ENCODE results near the gene PLEKHA1. TPM values are rescaled to one million over a fixed set of nuclear protein-coding genes. Genes with fewer than 3 reads are reported as not detected.

The PLEKHA1 gene
- total and polyA plus RNA-seq, 2 of the 13 experiments (the other 11 are each of a cell fraction or from before 2014, with no cell fraction given), result 32.2 to 53.3 TPM

DNA sequence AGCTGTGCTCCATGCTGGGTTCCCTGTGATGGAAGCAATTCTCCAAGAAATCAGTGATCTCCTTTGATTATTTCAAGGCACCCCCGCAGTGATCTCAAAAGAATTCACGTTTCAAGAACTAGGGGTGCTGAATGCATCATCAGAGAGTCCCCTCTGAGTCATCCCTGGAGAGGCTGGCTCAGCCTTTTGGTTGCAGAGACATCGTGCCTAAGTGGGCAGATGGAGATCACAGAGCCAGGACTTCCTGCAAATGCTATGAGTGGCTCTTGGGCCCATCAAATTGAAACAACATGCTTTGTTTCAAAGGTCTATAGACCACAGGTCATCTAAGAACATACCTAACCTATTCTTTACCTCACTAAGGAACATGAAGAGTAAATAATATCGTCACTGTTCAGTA, 41.5 kb upstream of the PLEKHA1 start:
- Histone ChIP-seq H3K79me2 (ENCODE audit: insufficient read depth, low read length) (peaks cover 8% of the 10 kb centered on the region), H4K20me1 (ENCODE audit: insufficient read depth, low read length) (no peaks in the 10 kb centered on the region), H3K4me3 (replicated peaks in 1 of 3; ENCODE audit: insufficient read depth in 1 of 3, low read depth in 2 of 3, low read length in 3 of 3) (peak overlapping the region in 1 of 3 experiments; percentile 3; a peak in 1 of 6 replicates), H3K27me3 (ENCODE audit: control insufficient read depth in 1 of 2, insufficient read depth in 2 of 2, low read length in 2 of 2) (no peaks in the 10 kb centered on the region), H3K27ac (ENCODE audit: extremely low read length, insufficient read depth, low read length) (peak overlapping the region; percentile 24), H3K9ac (ENCODE audit: insufficient read depth, low read depth, low read length) (peak overlapping the region; percentile 79; the same call in 1 of the 2 replicates), H2AFZ (ENCODE audit: low read length) (no peak overlapping the region), H3K4me2 (ENCODE audit: low read depth, low read length) (peak overlapping the region; percentile 89), H3K4me1 (ENCODE audit: insufficient read depth, low read length) (peaks cover 44% of the 10 kb centered on the region), H3K36me3 (replicated peaks in 1 of 2; ENCODE audit: control insufficient read depth in 1 of 2, insufficient read depth in 2 of 2, low read length in 2 of 2) (peaks cover 0 to 1% of the 10 kb centered on the region in 2 experiments; a peak in 1 of 5 replicates), H3K9me3 (ENCODE audit: low read length) (no peaks in the 10 kb centered on the region)
- TF ChIP-seq, protein P1, sequence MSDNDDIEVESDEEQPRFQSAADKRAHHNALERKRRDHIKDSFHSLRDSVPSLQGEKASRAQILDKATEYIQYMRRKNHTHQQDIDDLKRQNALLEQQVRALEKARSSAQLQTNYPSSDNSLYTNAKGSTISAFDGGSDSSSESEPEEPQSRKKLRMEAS (IDR thresholded peaks at IDR 0.05), result peak; percentile 46; the same call in 1 of the 2 replicates
- TF ChIP-seq ADNP (CRISPR knock-in tag; IDR thresholded peaks at IDR 0.05), result no peak
- peak; percentile 52; the same call in 1 of the 2 replicates for TF ChIP-seq FOSL2 (CRISPR knock-in tag; IDR thresholded peaks at IDR 0.05)
- peak; percentile 18; the same call in 1 of the 2 replicates for TF ChIP-seq ARID5B (CRISPR knock-in tag; IDR thresholded peaks at IDR 0.05)
- no peak for TF ChIP-seq HMG20A (CRISPR knock-in tag; IDR thresholded peaks at IDR 0.05; ENCODE audit: borderline replicate concordance)
- TF ChIP-seq CEBPG (CRISPR knock-in tag; IDR thresholded peaks at IDR 0.05), result no peak
- no peak for TF ChIP-seq MZF1 (CRISPR knock-in tag; IDR thresholded peaks at IDR 0.05; ENCODE audit: borderline replicate concordance)
- no peak for TF ChIP-seq ZFP36L2 (CRISPR knock-in tag; IDR thresholded peaks at IDR 0.05)
- no peak for TF ChIP-seq MED13 (CRISPR knock-in tag; IDR thresholded peaks at IDR 0.05)
- TF ChIP-seq SOX13 (IDR thresholded peaks at IDR 0.05), result no peak
- peak in 1 of 2 experiments; percentile 10; a peak in 1 of 4 replicates for TF ChIP-seq SOX13 (CRISPR knock-in tag; conservative IDR thresholded peaks at IDR 0.05 in 1 of 2, IDR thresholded peaks at IDR 0.05 in 1 of 2)
- CTCF ChIA-PET (ENCODE audit: low intra/inter-chr PET ratio, low total read pairs), result no interaction called here
- WGBS (ENCODE audit: low lambda C conversion rate), result 82% methylated on average over 3 of the region's 4 CpGs
- no peak for ATAC-seq
- in situ Hi-C loops (cut with HindIII; ENCODE audit: extremely low pct_ligation_motif_present, low pct_unique_long_range_greater_than_20kb) (no loop called here), intact Hi-C loops (cut with micrococcal nuclease; ENCODE audit: unreplicated experiment) (no loop called here)
- POLR2A ChIA-PET, result interaction anchor here (1.2 to 7.6 kb wide), 5 partner anchors 11 to 42 kb away, joined by 3 to 141 read pairs (median 8); partner anchors contain the start of gene PLEKHA1
- no peak for DNase-seq (ENCODE audit: low spot score)
- FAIRE-seq, result no peak
- no TSS peak for BruUV-seq (replicated peaks)
